ENCODE results near the gene PTPRN2.

DNA sequence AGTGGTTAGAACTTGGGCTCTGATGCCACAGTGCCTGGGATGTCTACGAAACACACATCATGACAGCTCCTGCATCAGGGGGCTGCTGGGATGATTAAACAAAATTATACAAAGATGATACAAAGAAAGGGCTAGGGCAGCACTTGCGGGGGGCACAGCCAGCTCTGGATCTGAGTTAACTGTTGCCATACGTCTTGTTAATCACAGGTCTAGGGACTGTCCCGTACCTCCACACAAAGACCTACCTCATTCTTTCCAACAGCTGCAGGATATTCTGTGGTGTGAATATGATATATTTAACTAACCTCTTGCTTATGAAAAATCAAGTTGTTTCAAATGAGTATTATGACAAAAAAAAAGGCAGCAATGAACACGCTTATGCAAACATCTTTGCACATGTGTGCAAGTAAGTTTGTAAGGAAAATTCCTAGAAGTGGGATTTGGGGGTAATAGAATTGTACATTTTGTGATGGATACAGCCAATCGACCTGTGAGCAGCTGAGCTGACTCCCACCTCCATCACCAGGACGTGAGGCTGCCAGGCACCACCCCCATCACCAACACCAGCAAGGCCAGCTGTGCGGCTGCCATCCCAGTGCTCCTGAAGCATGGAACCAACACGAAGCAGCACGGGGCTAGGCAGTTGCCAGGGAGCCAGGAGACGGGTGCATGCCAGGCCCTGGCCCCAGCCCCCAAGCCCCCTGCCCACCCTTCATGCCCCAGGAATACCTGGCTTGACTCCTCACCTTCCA, 23.5 kb downstream of the PTPRN2 start:
- no peak for TF ChIP-seq GATA2 (IDR thresholded peaks at IDR 0.05; ENCODE audit: low read depth, low read length)
- TF ChIP-seq GATA3 (IDR thresholded peaks at IDR 0.05; ENCODE audit: low read depth, low read length): no peak

Data from SH-SY5Y (cell line).